Trophoblast cell (in vitro differentiated cells and primary cell): ENCODE results near the gene CASQ1.

ENCODE experiments used
- DNase-seq, 2 donors: peaks; one replicate each; pipeline ENCODE4 v3.0.0-alpha.2; 2016
- H2AFZ ChIP-seq: 2 replicates; pipeline ENCODE4 v1.6.1; 2013; ENCODE audit warnings: low read length, moderate library complexity, mild to moderate bottlenecking; ENCODE audit not compliant: insufficient read depth, poor library complexity
- H2AK5ac ChIP-seq: 2 replicates; pipeline ENCODE4 v1.6.1; 2013; ENCODE audit warnings: mild to moderate bottlenecking, low read length
- H2BK120ac ChIP-seq: 2 replicates; pipeline ENCODE4 v1.6.1; 2013; ENCODE audit warnings: low read length, mild to moderate bottlenecking, moderate library complexity; ENCODE audit not compliant: insufficient read depth, poor library complexity
- H2BK12ac ChIP-seq: 2 replicates; pipeline ENCODE4 v1.6.1; 2013; ENCODE audit warnings: mild to moderate bottlenecking, low read length, moderate library complexity
- H2BK5ac ChIP-seq: 2 replicates; pipeline ENCODE4 v1.6.1; 2013; ENCODE audit warnings: low read length, low read depth, moderate library complexity, mild to moderate bottlenecking; ENCODE audit not compliant: poor library complexity
- H3K14ac ChIP-seq: 2 replicates; pipeline ENCODE4 v1.6.1; 2013; ENCODE audit warnings: mild to moderate bottlenecking, low read length
- H3K18ac ChIP-seq: 2 replicates; pipeline ENCODE4 v1.6.1; 2013; ENCODE audit warnings: mild to moderate bottlenecking, low read length
- H3K23ac ChIP-seq: 2 replicates; pipeline ENCODE4 v1.6.1; 2013; ENCODE audit warnings: low read length
- H3K27ac ChIP-seq: 2 replicates; pipeline ENCODE4 v1.5.1; 2013; ENCODE audit warnings: low read depth, mild to moderate bottlenecking, inconsistent platforms, low read length, moderate library complexity
- H3K27me3 ChIP-seq: 2 replicates; pipeline ENCODE4 v1.6.1; 2013; ENCODE audit warnings: inconsistent platforms, mild to moderate bottlenecking, low read length, moderate library complexity; ENCODE audit not compliant: insufficient read depth
- H3K36me3 ChIP-seq, 2 experiments: 1 replicate in 1 of 2; 2 replicates in 1 of 2; pipeline ENCODE4 v1.6.1; 2013; ENCODE audit warnings: low read length in 2 of 2, mild to moderate bottlenecking in 2 of 2, moderate library complexity in 1 of 2; ENCODE audit not compliant: insufficient read depth in 2 of 2, control insufficient read depth in 1 of 2
- H3K4ac ChIP-seq: 2 replicates; pipeline ENCODE4 v1.6.1; 2013; ENCODE audit warnings: low read depth, mild to moderate bottlenecking, low read length, moderate library complexity
- H3K4me1 ChIP-seq, 2 experiments: 1 replicate in 1 of 2; 2 replicates in 1 of 2; pipeline ENCODE4 v1.6.1; 2013; ENCODE audit warnings: low read length in 2 of 2, mild to moderate bottlenecking in 2 of 2, moderate library complexity in 1 of 2; ENCODE audit not compliant: insufficient read depth in 2 of 2, control insufficient read depth in 1 of 2
- H3K4me2 ChIP-seq: 2 replicates; pipeline ENCODE4 v1.6.1; 2013; ENCODE audit warnings: inconsistent platforms, mild to moderate bottlenecking, low read length, moderate library complexity
- H3K4me3 ChIP-seq: 2 replicates; pipeline ENCODE4 v1.5.1; 2013; ENCODE audit warnings: mild to moderate bottlenecking, low read depth, low read length, inconsistent platforms
- H3K79me1 ChIP-seq: one replicate; pipeline ENCODE4 v1.6.1; 2013; ENCODE audit warnings: low read length
- H3K79me2 ChIP-seq: 2 replicates; pipeline ENCODE4 v1.6.1; 2013; ENCODE audit warnings: low read length, mild to moderate bottlenecking; ENCODE audit not compliant: control insufficient read depth, insufficient read depth, poor library complexity
- H3K9ac ChIP-seq: 2 replicates; pipeline ENCODE4 v1.6.1; 2013; ENCODE audit warnings: mild to moderate bottlenecking, low read length
- H3K9me3 ChIP-seq: 2 replicates; pipeline ENCODE4 v1.6.1; 2013; ENCODE audit warnings: low read depth, mild to moderate bottlenecking, control low read depth, inconsistent platforms, low read length; ENCODE audit not compliant: insufficient read depth
- H4K12ac ChIP-seq: 2 replicates; pipeline ENCODE4 v1.6.1; 2013; ENCODE audit warnings: low read depth, mild to moderate bottlenecking, low read length, moderate library complexity
- H4K8ac ChIP-seq: 2 replicates; pipeline ENCODE4 v1.6.1; 2013; ENCODE audit warnings: low read depth, mild to moderate bottlenecking, low read length, moderate library complexity
- H4K91ac ChIP-seq: one replicate; pipeline ENCODE4 v1.6.1; 2013; ENCODE audit warnings: low read depth, mild to moderate bottlenecking, low read length, moderate library complexity
- WGBS: extraction: QIAGEN DNeasy Blood & Tissue Kit; methylation state at CpG from one replicate; pipeline ENCODE4 v1.1.7; 2013; ENCODE audit warnings: missing lambda C conversion rate; ENCODE audit not compliant: insufficient read length, insufficient coverage; ENCODE audit errors: extremely low coverage; 5-methylcytosine and 5-hydroxymethylcytosine counted together

CASQ1 gene

GRCh38 chr1:160193091-160193819 lies 2.9 kb downstream of the CASQ1 start:
- peaks cover 12% of the 10 kb centered on the region for H3K9me3 ChIP-seq
- H2AK5ac ChIP-seq, result no peak overlapping the region
- WGBS, result no CpG with 5 or more reads among the region's 16 CpGs
- peaks cover under 1% of the 10 kb centered on the region for H3K79me1 ChIP-seq
- H2BK120ac ChIP-seq, result no peak overlapping the region
- H2AFZ ChIP-seq, result no peak overlapping the region
- no peak overlapping the region for H4K91ac ChIP-seq
- no peaks in the 10 kb centered on the region for H3K79me2 ChIP-seq
- no peak overlapping the region for H4K8ac ChIP-seq
- no peak overlapping the region for H3K18ac ChIP-seq
- H2BK5ac ChIP-seq, result no peak overlapping the region
- H3K27ac ChIP-seq, result no peak overlapping the region
- H2BK12ac ChIP-seq, result no peak overlapping the region
- H4K12ac ChIP-seq, result no peak overlapping the region
- H3K27me3 ChIP-seq, result no peaks in the 10 kb centered on the region
- H3K14ac ChIP-seq, result no peak overlapping the region
- peaks cover 8% of the 10 kb centered on the region in 2 experiments for H3K4me1 ChIP-seq
- DNase-seq, result peak; percentile 74 to 94
- H3K9ac ChIP-seq, result peak overlapping the region; percentile 20
- H3K23ac ChIP-seq, result no peak overlapping the region
- no peak overlapping the region for H3K4me3 ChIP-seq
- no peak overlapping the region for H3K4ac ChIP-seq
- no peak overlapping the region for H3K4me2 ChIP-seq
- peaks cover 0 to 7% of the 10 kb centered on the region in 2 experiments for H3K36me3 ChIP-seq

GRCh38 chr1:160193832-160194736 lies 3.7 kb downstream of the CASQ1 start:
- Histone ChIP-seq H3K79me1 (no peaks in the 10 kb centered on the region), H3K79me2 (no peaks in the 10 kb centered on the region)
- 100% methylated on average over 2 of the region's 9 CpGs for WGBS

DNA sequence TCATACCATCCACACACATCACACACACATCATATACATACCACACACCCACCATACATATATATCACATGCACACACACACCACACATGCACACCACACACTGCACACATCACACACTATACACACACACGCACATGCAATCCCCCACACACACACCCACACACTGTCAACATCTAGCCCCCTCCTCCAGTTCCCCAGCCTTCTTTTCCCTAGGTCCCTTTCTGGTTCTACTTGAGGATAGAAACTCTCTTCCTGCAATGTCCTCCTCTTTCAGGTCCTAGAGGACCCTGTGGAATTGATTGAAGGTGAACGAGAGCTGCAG lies 4.3 kb downstream of the CASQ1 start:
- Histone ChIP-seq H3K4me3 (no peak overlapping the region), H2BK120ac (no peak overlapping the region), H3K9me3 (peaks cover 12% of the 10 kb centered on the region), H4K91ac (no peak overlapping the region), H3K4ac (no peak overlapping the region), H3K36me3 (peaks cover 0 to 7% of the 10 kb centered on the region in 2 experiments), H3K79me1 (no peaks in the 10 kb centered on the region), H3K23ac (peak overlapping the region; percentile 74), H4K12ac (no peak overlapping the region), H2AFZ (no peak overlapping the region), H3K4me2 (no peak overlapping the region), H4K8ac (no peak overlapping the region), H2AK5ac (no peak overlapping the region), H3K79me2 (no peaks in the 10 kb centered on the region), H2BK5ac (no peak overlapping the region), H3K27me3 (no peaks in the 10 kb centered on the region), H3K9ac (no peak overlapping the region), H3K27ac (no peak overlapping the region), H3K18ac (no peak overlapping the region), H2BK12ac (no peak overlapping the region), H3K14ac (no peak overlapping the region), H3K4me1 (peaks cover 5 to 8% of the 10 kb centered on the region in 2 experiments)
- no peak for DNase-seq
- WGBS, result no CpG with 5 or more reads among the region's 2 CpGs

More at GRCh38 chr1:160193832-160194736, 3.7 kb downstream of the CASQ1 start:
- H4K91ac ChIP-seq, result no peak overlapping the region
- no peak overlapping the region for H2AK5ac ChIP-seq
- no peak overlapping the region for H3K14ac ChIP-seq
- no peaks in the 10 kb centered on the region for H3K27me3 ChIP-seq
- no peak overlapping the region for H2BK120ac ChIP-seq
- no peak overlapping the region for H3K18ac ChIP-seq
- H3K36me3 ChIP-seq, result peaks cover 0 to 7% of the 10 kb centered on the region in 2 experiments
- H2BK12ac ChIP-seq, result no peak overlapping the region
- no peak overlapping the region for H2AFZ ChIP-seq
- peaks cover 12% of the 10 kb centered on the region for H3K9me3 ChIP-seq
- no peak overlapping the region for H3K4ac ChIP-seq
- H4K8ac ChIP-seq, result no peak overlapping the region
- H3K23ac ChIP-seq, result peak overlapping the region; percentile 74
- no peak overlapping the region for H3K27ac ChIP-seq
- H3K4me3 ChIP-seq, result peak overlapping the region; percentile 62
- H4K12ac ChIP-seq, result no peak overlapping the region
- no peak overlapping the region for H2BK5ac ChIP-seq
- peaks cover 5 to 8% of the 10 kb centered on the region in 2 experiments for H3K4me1 ChIP-seq
- H3K4me2 ChIP-seq, result no peak overlapping the region
- no peak overlapping the region for H3K9ac ChIP-seq
- no peak for DNase-seq

DNA sequence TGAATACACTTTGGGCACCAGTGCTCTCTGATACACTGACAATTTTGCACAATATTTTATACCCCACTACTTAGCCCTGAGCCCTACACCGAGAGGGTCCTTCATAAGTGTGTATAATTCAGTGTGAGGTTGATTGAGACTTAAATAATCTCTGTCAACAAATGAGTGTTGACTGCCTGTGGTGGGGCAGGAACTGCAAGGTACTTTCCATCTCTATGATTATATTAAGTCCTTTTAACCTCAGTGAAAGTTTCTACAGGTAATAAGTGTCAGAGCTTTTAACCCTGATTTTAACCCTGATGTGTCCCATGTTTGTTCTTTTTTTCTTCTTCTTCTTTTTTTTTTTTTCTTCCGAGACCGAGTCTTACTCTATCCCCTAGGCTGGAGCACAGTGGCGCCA lies 5.8 kb downstream of the CASQ1 start:
- Histone ChIP-seq H2AK5ac (no peak overlapping the region), H3K4me2 (no peak overlapping the region), H3K4ac (no peak overlapping the region), H3K27ac (no peak overlapping the region), H2BK12ac (no peak overlapping the region), H3K36me3 (peaks cover 0 to 7% of the 10 kb centered on the region in 2 experiments), H3K9ac (no peak overlapping the region), H3K27me3 (no peaks in the 10 kb centered on the region), H3K79me1 (no peaks in the 10 kb centered on the region), H4K8ac (no peak overlapping the region), H3K14ac (no peak overlapping the region), H4K91ac (no peak overlapping the region), H3K18ac (no peak overlapping the region), H2BK120ac (no peak overlapping the region), H2BK5ac (no peak overlapping the region), H3K4me1 (peaks cover 5 to 8% of the 10 kb centered on the region in 2 experiments), H3K9me3 (peaks cover 12% of the 10 kb centered on the region), H3K4me3 (no peak overlapping the region), H3K23ac (no peak overlapping the region), H2AFZ (no peak overlapping the region), H4K12ac (no peak overlapping the region), H3K79me2 (no peaks in the 10 kb centered on the region)
- no peak for DNase-seq
- no CpG with 5 or more reads among the region's 4 CpGs for WGBS
